AG04449 (cell line): ENCODE results near the gene SKI.

ENCODE experiments used
- CTCF ChIA-PET: fragments of 350-600 bp; formaldehyde crosslinking; extraction: SDS; loops from one replicate; lab custom pipeline; 2021; ENCODE audit warnings: antibody characterized with exemption; lab: Yijun Ruan, JAX
- POLR2A ChIA-PET: fragments of 400-600, 350-600 bp; formaldehyde crosslinking; extraction: SDS; loops from one replicate; lab custom pipeline; 2020; ENCODE audit warnings: antibody characterized with exemption, inconsistent platforms; lab: Yijun Ruan, JAX
- DNase-seq: peaks from one replicate; pipeline ENCODE4 v3.0.0-alpha.2; 2010; ENCODE audit warnings: low read depth, low spot score
- H3K4me3 ChIP-seq: 2 replicates; pipeline ENCODE4 v1.5.1; 2011; ENCODE audit warnings: low read depth, mild to moderate bottlenecking, control low read depth, low read length
- TF ChIP-seq, protein P1 (sequence below): IDR thresholded peaks from one replicate; pipeline ENCODE4 v1.5.1; 2011; ENCODE audit warnings: mild to moderate bottlenecking, moderate library complexity, low read length, control low read depth, inconsistent platforms; ENCODE audit not compliant: insufficient read depth; ENCODE audit errors: missing control alignments

Gene SKI

DNA sequence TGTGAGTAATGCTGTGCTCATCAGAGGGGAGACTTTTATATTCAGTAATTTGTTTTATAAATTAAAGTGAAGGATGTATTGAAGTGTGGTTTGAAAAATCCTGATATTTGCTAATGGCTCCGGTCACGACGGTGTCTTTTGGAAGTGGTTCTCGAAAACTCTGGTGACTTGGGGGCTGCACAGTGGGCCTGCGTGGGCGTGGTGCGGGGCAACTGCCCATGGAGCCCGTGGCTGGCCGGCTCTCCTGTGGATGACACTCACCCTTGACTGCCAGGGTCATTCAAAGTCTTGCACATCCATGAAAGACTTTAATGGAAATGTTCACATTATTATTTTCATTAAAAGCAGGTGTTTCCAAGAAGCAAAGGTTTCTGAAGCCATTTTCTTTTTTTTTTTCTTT, 41.2 kb upstream of the SKI start:
- CTCF ChIA-PET = interaction anchor here (26.3 kb wide), 1 partner anchor 198 kb away, joined by 891 read pairs; the partner anchor contains the start of genes MORN1 and RER1
- TF ChIP-seq, protein P1, sequence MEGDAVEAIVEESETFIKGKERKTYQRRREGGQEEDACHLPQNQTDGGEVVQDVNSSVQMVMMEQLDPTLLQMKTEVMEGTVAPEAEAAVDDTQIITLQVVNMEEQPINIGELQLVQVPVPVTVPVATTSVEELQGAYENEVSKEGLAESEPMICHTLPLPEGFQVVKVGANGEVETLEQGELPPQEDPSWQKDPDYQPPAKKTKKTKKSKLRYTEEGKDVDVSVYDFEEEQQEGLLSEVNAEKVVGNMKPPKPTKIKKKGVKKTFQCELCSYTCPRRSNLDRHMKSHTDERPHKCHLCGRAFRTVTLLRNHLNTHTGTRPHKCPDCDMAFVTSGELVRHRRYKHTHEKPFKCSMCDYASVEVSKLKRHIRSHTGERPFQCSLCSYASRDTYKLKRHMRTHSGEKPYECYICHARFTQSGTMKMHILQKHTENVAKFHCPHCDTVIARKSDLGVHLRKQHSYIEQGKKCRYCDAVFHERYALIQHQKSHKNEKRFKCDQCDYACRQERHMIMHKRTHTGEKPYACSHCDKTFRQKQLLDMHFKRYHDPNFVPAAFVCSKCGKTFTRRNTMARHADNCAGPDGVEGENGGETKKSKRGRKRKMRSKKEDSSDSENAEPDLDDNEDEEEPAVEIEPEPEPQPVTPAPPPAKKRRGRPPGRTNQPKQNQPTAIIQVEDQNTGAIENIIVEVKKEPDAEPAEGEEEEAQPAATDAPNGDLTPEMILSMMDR = no peak
- DNase-seq = no peak
- POLR2A ChIA-PET = no interaction called here
- H3K4me3 ChIP-seq = no peak overlapping the region

DNA sequence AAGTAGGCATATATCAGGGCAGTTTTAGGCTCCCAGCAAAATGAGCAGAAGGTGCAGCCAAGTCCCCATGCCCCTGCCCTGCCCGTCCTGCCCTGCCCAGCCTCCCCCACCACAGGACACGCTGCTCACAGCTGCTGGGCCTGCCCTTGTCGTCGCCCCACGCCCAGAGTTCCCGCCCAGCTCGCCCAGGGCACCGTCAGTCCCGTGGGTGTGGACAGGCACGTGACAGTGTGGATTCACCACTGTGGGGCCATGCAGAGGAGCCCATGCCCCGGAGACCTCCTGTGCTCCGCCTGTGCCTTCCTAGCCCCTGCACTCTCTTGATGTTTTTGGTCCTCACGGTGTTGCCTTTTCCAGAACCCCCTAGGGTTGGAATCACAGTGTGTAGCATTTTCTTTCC, 40.5 kb upstream of the SKI start:
- ChIA-PET POLR2A (interaction anchor here (0.8 kb wide), 1 partner anchor 12 kb away, joined by 3 read pairs; no protein-coding TSS in a partner anchor), CTCF (interaction anchor here (5.8 to 26.3 kb wide), 2 partner anchors 13 to 197 kb away, joined by 56 to 891 read pairs; partner anchors contain the start of genes MORN1 and RER1)
- TF ChIP-seq, protein P1 = no peak
- no peak for DNase-seq
- H3K4me3 ChIP-seq = no peak overlapping the region

DNA sequence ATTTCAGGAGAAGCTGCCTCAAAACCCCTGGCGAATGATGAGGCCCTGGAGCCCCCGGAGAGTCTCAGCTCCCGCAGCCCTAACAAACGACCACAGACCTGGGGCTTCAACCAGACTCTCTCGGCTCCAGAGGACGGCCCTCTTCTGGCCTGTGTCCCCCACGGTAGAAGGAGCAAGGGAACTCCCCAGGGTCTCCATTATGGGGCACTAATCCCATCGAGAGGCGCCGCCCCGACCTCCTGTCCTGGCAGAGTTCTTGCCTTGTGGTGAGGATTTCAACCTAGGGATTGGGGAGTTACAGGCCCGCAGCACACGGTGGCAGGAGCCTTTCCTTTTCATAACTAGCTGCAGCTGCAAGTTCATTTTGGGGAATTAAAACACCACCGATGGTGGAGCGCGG, 39.8 kb upstream of the SKI start:
- ChIA-PET POLR2A (interaction anchor here (0.8 kb wide), 1 partner anchor 11 kb away, joined by 3 read pairs; no protein-coding TSS in a partner anchor), CTCF (interaction anchor here (5.8 to 26.3 kb wide), 2 partner anchors 14 to 196 kb away, joined by 56 to 891 read pairs; partner anchors contain the start of genes MORN1 and RER1)
- H3K4me3 ChIP-seq = no peak overlapping the region
- DNase-seq = no peak
- TF ChIP-seq, protein P1 = no peak

DNA sequence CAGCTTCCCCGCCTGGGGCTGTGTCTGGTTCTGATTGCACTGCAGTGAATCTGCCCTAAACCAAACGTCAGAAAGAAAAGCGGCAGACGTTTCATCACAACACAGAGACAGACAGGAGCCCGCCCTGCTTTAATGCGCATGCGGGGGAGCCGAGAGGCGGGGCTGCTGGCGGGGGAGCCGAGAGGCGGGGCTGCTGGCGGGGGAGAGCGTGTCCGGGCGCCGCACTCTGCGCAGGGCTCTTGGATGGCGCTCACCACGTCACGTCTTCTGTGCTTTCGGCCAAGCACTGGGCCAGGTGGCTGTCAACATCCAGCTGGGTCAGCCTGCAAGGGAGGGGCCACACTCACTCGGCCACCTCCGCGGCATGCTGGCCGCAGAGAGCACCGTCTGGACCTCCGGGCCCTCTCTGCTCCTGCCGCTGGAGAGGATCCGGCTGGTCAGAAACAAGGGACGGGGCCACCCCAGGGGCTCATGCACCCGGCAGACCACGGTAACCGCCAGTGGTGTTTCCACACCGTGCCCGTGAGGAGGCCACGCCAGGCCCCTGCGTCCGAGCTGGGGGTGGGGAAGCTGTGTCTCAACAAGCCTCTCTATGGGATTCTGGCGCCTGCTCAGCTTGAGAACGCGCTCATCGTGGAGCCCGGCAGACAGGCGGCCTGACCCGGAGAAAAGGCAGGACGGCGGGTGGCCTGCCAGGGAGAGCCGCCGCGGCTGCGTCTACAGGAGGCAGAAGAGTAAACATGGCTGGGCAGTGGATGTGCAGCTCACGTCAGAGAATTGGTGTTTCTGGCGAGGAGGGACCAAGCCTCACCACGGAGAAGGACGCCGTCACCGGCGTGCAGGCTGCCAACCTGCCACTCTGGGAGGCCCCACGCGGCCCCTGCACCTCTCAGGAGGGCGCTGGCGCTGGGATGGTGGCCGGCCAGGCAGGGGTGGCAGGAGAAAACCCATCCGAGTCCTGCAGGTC, 38.4 kb upstream of the SKI start:
- TF ChIP-seq, protein P1 = no peak
- H3K4me3 ChIP-seq = peak overlapping the region; percentile 62
- no peak for DNase-seq
- CTCF ChIA-PET = interaction anchor here (0.8 to 26.3 kb wide), 6 partner anchors 11 to 359 kb away, joined by 3 to 891 read pairs (median 3); partner anchors contain the start of genes MORN1 and RER1
- POLR2A ChIA-PET = interaction anchor here (0.6 to 0.7 kb wide), 2 partner anchors 9 to 38 kb away, joined by 3 to 5 read pairs; partner anchors contain the start of gene SKI

DNA sequence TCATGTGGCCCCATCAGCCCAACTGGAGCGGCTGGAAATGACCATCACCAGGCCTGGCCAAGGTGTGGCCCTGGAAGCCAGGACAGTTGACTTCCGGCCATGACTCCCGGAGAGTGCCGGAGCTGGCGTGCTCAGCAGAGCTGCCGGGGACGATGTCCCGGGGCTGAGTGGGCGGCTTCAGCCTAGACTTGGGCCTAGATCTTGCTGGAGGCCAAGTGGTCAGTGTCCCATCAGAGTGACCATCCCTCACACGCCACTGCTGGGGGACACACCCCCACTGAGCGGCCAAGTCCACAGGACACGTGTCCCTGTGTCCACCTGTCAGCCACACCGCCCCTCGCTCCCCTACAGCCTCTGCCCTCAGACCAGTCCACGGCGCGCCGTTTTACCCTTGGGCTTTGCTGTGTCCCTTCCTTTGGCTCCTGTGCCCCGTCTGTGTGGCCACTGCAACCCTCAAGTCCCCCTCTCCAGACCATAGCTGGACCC, 37.6 kb upstream of the SKI start:
- ChIA-PET CTCF (interaction anchor here (1.0 to 26.3 kb wide), 4 partner anchors 10 to 194 kb away, joined by 3 to 891 read pairs (median 30); partner anchors contain the start of genes MORN1 and RER1), POLR2A (no interaction called here)
- TF ChIP-seq, protein P1 = no peak
- H3K4me3 ChIP-seq = peak overlapping the region; percentile 62
- no peak for DNase-seq
